ENCODE results near the gene IDE. TPM values are rescaled to one million over a fixed set of nuclear protein-coding genes. Genes with fewer than 3 reads are reported as not detected.
"Not testable (repeated sequence)": the region's sequence is repeated elsewhere in the genome, so short reads cannot be mapped to it uniquely, and the experiment has no call there.

Gene IDE
- polyA plus RNA-seq (2014; cell fraction: cytosol; rRNA removed) = 14.9 and 15.4 TPM in 2 replicates
- 19.8 and 33.3 TPM in 2 replicates for polyA plus RNA-seq (2014; cell fraction: nucleus; rRNA removed)

- peak; percentile 93 for DNase-seq (ENCODE audit: low spot score)
These were observed at the start of gene IDE for GRCh38 chr10:92573798-92574547. TSS of gene IDE (minus strand) at chr10:92574093. CDS start at chr10:92574019, 74 bp downstream.

DNA sequence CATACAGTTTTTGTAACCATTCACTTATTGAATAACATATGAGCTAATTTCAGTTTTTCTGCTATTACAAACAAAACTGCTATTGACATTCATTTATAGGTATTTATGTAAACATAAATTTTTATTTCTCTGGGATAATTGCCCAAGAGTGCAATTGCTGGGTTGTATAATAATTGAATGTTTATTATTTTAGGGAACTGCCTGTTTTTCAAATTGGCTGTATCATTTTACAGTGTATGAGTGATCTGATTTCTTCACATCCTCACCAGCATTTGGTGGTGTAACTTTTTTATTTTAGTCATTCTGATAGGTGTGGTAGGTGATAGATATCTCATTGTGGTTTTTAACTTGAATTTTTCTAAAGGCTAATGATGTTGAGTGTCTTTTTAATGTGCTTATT, 45.5 kb upstream of the IDE start:
- DNase-seq (ENCODE audit: low spot score) = no peak

DNA sequence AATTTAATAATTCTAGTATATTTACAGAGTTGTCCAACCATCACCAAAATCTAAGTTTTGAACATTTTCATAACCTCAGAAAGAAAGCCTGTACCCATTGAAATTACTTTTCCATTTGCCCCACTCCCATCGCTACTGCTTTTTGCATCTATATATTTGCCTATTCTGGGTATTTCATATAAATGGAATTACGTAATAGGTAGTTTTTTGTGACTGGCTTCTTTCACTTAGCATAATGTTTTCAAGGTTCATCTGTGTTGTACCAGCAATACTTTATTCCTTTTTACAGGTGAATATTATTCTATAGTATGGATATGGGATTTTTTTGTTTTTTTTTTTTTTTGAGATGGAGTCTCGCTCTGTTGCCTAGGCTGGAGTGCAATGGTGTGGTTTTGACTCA, 41.6 kb upstream of the IDE start:
- no peak for DNase-seq (ENCODE audit: low spot score)

- DNase-seq (ENCODE audit: low spot score) = no peak
These were observed 30.9 kb upstream of the IDE start for GRCh38 chr10:92604841-92605240.

GRCh38 chr10:92598321-92598720, 24.4 kb upstream of the IDE start:
- DNase-seq (ENCODE audit: low spot score) = no peak

- no peak for DNase-seq (ENCODE audit: low spot score)
These were observed 21.6 kb upstream of the IDE start for GRCh38 chr10:92595505-92595904.

DNA sequence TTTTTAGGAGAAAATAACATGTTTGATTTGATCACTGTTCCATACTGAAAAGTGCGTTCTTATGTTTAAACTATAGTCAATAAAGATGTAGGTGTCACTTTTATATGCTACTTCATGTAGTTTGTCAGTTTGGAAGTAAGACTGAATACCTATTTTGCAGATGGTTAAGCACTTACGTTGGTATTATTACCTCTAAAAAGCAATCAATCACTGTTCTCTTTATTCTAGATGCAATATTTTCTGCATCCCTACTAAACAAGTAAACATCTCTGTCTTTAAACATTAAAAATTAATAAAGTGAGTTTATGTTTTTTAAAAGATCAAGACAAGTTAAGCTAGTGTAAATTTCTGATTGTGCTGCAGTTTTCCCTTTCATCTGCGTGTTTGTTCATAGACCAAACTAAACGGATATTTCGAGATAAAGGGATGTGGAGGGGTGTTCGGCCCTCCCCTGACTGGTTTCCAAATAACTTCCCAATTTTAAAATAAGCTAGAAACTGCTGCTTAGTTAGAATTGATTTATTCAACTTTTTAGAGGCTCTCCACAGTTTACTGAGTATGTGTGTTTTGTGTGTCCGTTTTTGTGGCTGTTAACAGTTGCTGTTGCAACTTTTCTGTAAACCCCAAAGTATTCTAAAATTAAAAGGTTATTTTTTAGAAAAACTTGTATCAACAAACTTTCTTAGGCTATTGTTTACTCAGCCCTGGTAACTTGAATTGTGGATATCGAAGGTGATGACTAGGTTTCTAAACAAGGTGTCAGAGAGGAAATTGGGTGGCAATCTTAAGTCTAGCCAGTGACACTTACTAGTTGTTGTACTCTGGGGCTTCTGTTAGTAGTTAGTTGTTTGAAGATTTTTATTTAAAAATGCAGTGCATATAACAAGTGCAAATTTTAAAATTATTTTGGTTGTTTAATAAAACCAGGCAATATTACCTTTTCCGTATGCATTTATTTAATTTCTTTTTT, 20.0 kb upstream of the IDE start:
- DNase-seq (ENCODE audit: low spot score) = no peak

- DNase-seq (ENCODE audit: low spot score) = peak; percentile 97
These were observed 19.1 kb upstream of the IDE start, which contains the start of gene KIF11 for GRCh38 chr10:92592761-92593618. TSS of gene KIF11 (plus strand) at chr10:92593130. CDS start at chr10:92593376, 246 bp downstream.

GRCh38 chr10:92591550-92592022, 17.7 kb upstream of the IDE start:
- peak; percentile 86 for DNase-seq (ENCODE audit: low spot score)

DNA sequence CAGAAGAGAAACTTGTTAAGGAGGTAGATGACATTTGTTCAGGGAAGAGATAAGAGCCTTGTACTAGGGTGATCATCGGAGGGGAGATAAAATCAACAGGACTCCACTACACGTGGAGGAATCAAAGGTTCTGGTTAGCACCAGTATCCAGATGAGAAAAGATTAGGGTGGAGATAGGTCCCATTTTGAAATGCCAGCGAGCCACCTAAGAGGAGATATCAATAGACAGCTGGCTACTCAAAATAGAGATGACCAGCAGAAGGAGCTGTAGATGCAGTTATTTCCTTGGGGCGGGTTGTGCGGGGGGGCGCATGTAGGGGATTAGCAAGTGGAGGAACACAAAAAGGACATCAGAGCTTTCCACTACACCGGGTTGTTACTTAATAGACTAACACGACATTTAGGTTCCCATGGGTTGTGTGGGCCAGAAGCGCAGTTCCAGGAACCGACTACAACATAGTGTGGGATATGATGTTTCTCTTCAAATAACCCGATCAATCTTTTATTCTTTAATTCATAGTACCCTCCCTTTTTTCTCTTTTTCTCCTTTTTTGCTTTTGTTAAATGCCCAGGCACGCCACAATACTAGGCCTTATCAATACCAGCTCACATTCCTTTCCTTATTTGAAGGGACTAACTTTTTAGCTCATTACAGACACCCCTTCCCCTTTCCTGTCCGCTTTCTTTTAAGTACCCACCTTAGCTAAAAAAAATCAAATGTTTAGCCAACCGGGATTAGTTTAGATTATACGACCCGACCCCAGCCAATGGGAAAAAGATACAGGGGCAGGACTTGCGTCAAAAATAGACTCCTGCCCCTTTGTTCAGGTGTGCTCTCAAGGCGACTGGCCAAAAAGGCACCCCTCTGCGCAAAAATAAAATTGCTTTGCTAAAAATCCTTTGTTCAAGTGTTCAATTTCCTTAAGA, 17.0 kb upstream of the IDE start:
- DNase-seq (ENCODE audit: low spot score) = peak; percentile 78

DNA sequence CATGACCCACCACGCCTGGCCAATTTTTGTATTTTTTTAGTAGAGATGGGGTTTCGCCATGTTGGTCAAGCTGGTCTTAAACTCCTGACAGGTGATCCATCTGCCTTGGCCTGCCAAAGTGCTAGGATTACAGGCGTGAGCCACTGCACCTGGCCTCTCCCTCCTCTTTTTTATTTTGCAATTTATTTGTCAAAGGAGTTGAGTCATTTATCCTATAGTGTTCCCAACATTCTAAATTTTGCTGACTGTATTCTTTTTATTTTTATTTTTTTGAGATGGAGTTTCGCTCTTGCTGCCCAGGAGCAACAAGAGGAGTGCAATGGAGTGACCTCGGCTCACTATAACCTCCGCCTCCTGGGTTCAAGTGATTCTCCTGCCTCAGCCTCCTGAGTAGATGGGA, 8.5 kb upstream of the IDE start:
- DNase-seq (ENCODE audit: low spot score) = not testable (repeated sequence)

DNA sequence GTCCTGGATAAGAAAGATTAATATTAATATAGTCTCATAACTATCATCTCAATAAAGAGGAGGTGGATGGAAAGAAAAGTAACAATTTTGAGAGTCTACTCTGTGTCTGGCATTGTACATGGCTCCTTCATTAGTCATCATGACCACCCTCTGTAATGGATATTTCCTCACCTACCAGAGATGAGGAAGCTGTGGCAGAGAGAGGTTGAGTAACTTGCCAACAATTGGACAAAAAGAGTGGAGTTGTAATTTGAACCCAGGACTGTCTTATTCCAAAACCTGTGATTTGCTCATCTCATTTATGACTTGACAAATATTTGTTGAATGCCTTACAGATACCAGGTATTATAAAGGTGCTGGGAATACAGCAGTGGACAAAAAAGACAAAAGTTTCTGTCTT, 2.1 kb upstream of the IDE start:
- DNase-seq (ENCODE audit: low spot score) = no peak

DNA sequence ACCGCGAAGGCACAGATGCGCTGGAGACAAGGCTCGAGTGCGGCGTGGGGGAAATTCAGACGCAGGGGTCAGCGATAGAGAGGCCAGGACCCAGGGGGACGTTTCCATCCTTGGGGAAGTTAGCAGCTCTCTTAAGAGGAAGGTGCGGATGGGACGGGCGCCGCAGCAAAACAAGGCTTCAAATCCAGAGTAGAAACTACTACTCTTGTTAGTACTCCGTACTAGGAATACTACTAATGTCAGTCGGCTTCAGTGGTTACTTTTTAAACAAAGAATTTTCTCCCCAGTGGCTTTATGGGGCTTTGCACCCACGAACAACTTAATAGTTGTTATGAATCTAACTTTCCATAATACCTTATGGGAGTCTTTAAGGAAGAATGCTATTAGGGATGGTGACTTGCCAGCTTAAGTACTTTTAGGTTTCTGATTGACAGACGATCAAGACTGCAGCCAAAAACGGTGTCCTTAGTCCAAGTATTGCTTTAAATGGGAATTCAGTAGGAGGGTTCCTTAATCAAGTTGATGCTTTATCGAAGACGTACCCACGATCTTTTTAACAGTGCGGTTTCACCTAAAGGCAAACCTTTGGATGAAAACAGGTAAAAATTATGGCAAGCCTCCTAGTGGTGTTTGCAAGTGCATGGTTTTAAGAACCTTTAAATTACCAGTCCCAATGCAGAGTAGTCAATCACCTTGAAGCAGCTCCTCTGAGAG, 812 bp upstream of the IDE start:
- no peak for DNase-seq (ENCODE audit: low spot score)

DNA sequence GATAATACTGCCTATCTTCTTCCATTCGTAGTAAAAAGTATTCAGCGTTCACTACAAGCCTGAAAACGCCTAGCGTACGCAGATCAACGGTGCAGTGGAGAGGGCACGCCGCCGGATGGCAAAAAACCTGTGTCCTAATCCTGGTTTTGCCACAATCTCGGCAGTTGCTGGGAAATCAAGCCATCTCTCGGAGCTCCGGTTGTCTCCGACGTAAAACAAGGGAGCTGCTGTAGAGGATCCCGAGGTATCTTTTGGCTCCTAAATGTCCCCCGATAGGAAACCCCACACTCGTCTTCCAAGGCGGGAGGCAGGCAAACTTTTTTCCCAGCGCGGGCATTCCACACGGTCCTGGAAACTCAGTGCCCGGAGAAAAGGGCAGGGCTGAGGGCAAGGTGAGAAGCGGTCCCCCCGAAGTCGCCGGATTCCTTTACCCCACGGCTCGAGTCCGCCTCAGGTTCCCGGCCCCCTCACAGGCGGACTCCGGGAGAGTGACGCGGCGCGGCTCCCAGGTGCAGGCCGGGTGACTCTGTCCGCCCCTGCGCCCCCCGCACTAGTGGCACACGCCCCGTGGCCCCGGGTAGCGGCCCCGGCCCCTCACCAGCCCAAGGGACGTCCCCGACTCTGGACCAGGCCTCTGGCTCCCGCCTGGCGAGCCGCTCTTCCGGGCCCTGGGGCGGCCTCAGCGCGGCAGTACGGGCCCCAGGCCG, 649 bp downstream of the IDE start:
- peak; percentile 38 for DNase-seq (ENCODE audit: low spot score)

- no peak for DNase-seq (ENCODE audit: low spot score)
These were observed 1.4 kb downstream of the IDE start for GRCh38 chr10:92572362-92573090.

DNA sequence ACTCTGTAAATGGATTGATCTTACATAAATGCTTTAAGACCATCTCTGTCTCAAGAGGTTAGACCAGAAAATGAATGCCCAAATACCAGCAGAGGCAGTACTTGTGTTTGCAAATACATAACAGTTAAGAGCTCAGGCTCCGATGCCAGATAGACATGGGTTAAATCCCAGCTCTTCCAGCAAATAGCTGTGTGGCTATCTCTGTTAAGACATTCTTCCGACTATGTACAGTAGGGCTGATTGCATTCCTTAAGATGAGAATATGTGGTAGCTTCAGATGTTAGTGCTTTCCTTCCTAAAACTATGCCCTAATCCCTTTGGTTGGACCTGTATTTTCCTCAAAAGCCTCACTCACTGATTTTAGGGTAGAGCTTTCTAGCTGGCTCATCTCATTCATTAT, 2.2 kb downstream of the IDE start:
- no peak for DNase-seq (ENCODE audit: low spot score)

DNA sequence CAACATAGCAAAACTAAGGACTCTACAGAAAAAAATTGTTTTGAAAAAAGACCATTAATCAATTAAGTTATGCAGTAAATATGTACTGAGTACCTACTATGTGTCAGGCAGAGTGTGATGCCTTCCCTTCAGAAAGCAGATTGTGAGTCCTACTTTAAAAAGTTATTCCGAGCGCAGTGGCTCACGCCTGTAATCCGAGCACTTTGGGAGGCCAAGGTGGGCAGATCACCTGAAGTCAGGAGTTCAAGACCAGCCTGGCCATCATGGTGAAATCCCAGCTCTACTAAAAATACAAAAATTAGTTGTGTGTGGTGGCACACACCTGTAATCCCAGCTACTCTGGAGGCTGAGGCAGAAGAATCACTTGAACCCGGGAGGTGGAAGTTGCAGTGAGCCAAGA, 4.2 kb downstream of the IDE start:
- not testable (repeated sequence) for DNase-seq (ENCODE audit: low spot score)

DNA sequence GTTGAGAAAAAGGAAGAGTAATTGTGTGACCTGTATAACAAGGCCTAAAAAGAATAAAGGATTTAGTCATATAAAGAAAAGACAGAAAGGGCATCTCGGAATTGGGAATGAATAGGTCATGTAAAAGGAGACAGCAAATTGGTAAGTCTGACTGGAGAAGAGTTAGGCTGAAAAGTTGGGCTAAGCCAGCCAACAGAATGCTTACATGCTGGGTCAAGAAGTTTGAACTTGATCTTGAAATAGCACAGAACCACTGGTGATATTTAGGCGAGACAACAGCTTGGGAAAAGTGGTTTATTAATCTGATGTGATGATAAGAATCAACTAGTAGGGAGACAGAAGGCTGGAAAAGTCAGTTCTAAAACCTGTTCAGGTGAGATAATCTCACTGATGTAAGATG, 4.8 kb downstream of the IDE start:
- DNase-seq (ENCODE audit: low spot score) = no peak

All from SK-N-DZ (cell line).